Endothelial cell of umbilical vein (primary cell): ENCODE data around the gene FGFR1OP2. TPM values are rescaled to one million over a fixed set of nuclear protein-coding genes. Genes with fewer than 3 reads are reported as not detected.

Experiments
- BruUV-seq: library from RNA; stranded (reverse); fragments of 400-500 nt; replicated peaks from 2 replicates; lab custom pipeline; 2021; lab: Mats Ljungman, UMichigan
- CTCF ChIA-PET: fragments of 300-600, 350-600 bp; sonication (Branson Sonifier 250); formaldehyde crosslinking; loops from one replicate; lab custom pipeline; 2021; ENCODE audit warnings: antibody characterized with exemption, inconsistent platforms; lab: Charles Lee
- POLR2A ChIA-PET: fragments of 300-600, 350-600 bp; sonication (Branson Sonifier 250); formaldehyde crosslinking; loops from one replicate; lab custom pipeline; 2021; ENCODE audit warnings: antibody characterized with exemption, inconsistent platforms; lab: Charles Lee
- DNase-seq: peaks from one replicate; pipeline ENCODE4 v3.0.0-alpha.2; 2011; ENCODE audit warnings: low read depth, low spot score
- FAIRE-seq: peaks from 2 replicates; lab custom pipeline; 2011; peaks lifted over from hg19 to GRCh38; lab: Jason Lieb, UNC
- H2AFZ ChIP-seq: 2 replicates; pipeline ENCODE4 v1.6.0; 2012; ENCODE audit warnings: low read depth, low read length, control low read depth, inconsistent platforms
- H3K27ac ChIP-seq: 2 replicates; pipeline ENCODE4 v1.5.1; 2011; ENCODE audit warnings: low read depth, mild to moderate bottlenecking, control low read depth, low read length, moderate library complexity; ENCODE audit not compliant: insufficient read depth
- H3K27me3 ChIP-seq, 2 experiments: 2 replicates each; pipeline versions ENCODE4 v1.6.0 to v1.6.1; 2011; ENCODE audit warnings: low read length in 2 of 2, mixed read lengths in 1 of 2; ENCODE audit not compliant: control insufficient read depth in 2 of 2, insufficient read depth in 2 of 2
- H3K36me3 ChIP-seq, 2 experiments: 2 replicates in 1 of 2; 3 replicates in 1 of 2; pipeline ENCODE4 v1.5.1; 2011; ENCODE audit warnings: low read length in 2 of 2, mild to moderate bottlenecking in 1 of 2, moderate library complexity in 1 of 2; ENCODE audit not compliant: control insufficient read depth in 2 of 2, insufficient read depth in 2 of 2; ENCODE audit errors: extremely low read depth in 1 of 2
- H3K4me1 ChIP-seq: 3 replicates; pipeline ENCODE4 v1.5.1; 2011; ENCODE audit warnings: mild to moderate bottlenecking, low read length; ENCODE audit not compliant: control insufficient read depth, insufficient read depth; ENCODE audit errors: extremely low read depth
- H3K4me2 ChIP-seq: 2 replicates; pipeline ENCODE4 v1.6.1; 2011; ENCODE audit warnings: low read length, control low read depth, mixed read lengths; ENCODE audit not compliant: insufficient read depth
- H3K4me3 ChIP-seq, 3 experiments: fragments of 200-600 bp in 1 of 3; sonication (generic), shearing (Covaris generic) in 1 of 3; replicated peaks in 1 of 3; 2 replicates each; pipeline ENCODE4 v1.5.1; 2011 to 2016; ENCODE audit warnings: control low read depth in 3 of 3, low read length in 3 of 3, mild to moderate bottlenecking in 2 of 3, inconsistent platforms in 1 of 3, low read depth in 1 of 3, moderate library complexity in 1 of 3; ENCODE audit not compliant: insufficient read depth in 1 of 3
- H3K79me2 ChIP-seq: 2 replicates; pipeline ENCODE4 v1.6.0; 2012; ENCODE audit warnings: low read length, inconsistent platforms; ENCODE audit not compliant: control insufficient read depth, insufficient read depth
- H3K9ac ChIP-seq: replicated peaks from 2 replicates; pipeline ENCODE3; 2011; ENCODE audit warnings: low read length, control low read depth; ENCODE audit not compliant: insufficient read depth; ENCODE audit errors: extremely low read depth
- H3K9me1 ChIP-seq: replicated peaks from 3 replicates; pipeline ENCODE4 v1.6.0; 2011; ENCODE audit warnings: mild to moderate bottlenecking, low read length; ENCODE audit not compliant: control insufficient read depth, insufficient read depth; ENCODE audit errors: extremely low read depth
- H3K9me3 ChIP-seq: replicated peaks from 2 replicates; pipeline ENCODE4 v1.5.1; 2012; ENCODE audit warnings: low read length, inconsistent platforms; ENCODE audit not compliant: control insufficient read depth, insufficient read depth
- H4K20me1 ChIP-seq: replicated peaks from 2 replicates; pipeline ENCODE3; 2011; ENCODE audit warnings: mild to moderate bottlenecking, low read length; ENCODE audit not compliant: control insufficient read depth, insufficient read depth; ENCODE audit errors: extremely low read depth
- CTCF ChIP-seq, 2 donors: IDR thresholded peaks; 1 replicate in 1 of 2; 2 replicates in 1 of 2; pipeline ENCODE4 v1.5.1; 2011; ENCODE audit warnings: low read length in 2 of 2, mild to moderate bottlenecking in 2 of 2, moderate library complexity in 2 of 2, control low read depth in 1 of 2, inconsistent platforms in 1 of 2, low read depth in 1 of 2; ENCODE audit not compliant: insufficient read depth in 1 of 2; ENCODE audit errors: extremely low read depth in 1 of 2
- EZH2 ChIP-seq: IDR thresholded peaks from 2 replicates; pipeline ENCODE4 v1.6.1; 2012; ENCODE audit warnings: borderline replicate concordance, low read depth, mild to moderate bottlenecking, moderate library complexity, low read length, inconsistent platforms; ENCODE audit not compliant: severe bottlenecking
- FOS ChIP-seq: IDR thresholded peaks from 2 replicates; pipeline ENCODE4 v1.6.1; 2011; ENCODE audit warnings: mild to moderate bottlenecking, low read length, moderate library complexity, borderline replicate concordance; ENCODE audit not compliant: insufficient read depth
- GATA2 ChIP-seq: IDR thresholded peaks from 2 replicates; pipeline ENCODE4 v1.7.0; 2011; ENCODE audit warnings: low read depth, mild to moderate bottlenecking, moderate library complexity, mixed read lengths, low read length; ENCODE audit not compliant: insufficient read length, insufficient read depth
- JUN ChIP-seq: IDR thresholded peaks from 2 replicates; pipeline ENCODE4 v1.6.1; 2011; ENCODE audit warnings: borderline replicate concordance, low read depth; ENCODE audit not compliant: insufficient read length, insufficient read depth
- MYC ChIP-seq: IDR thresholded peaks from one replicate; pipeline ENCODE4 v1.6.1; 2011; ENCODE audit warnings: mild to moderate bottlenecking, low read depth, low read length
- POLR2A ChIP-seq: IDR thresholded peaks from 2 replicates; pipeline ENCODE4 v1.6.1; 2012; ENCODE audit warnings: low read depth, mild to moderate bottlenecking, control low read depth, low read length
- POLR2AphosphoS5 ChIP-seq: IDR thresholded peaks from 2 replicates; pipeline ENCODE4 v1.6.1; 2012; ENCODE audit warnings: low read depth, mild to moderate bottlenecking, control low read depth, low read length, moderate library complexity; ENCODE audit not compliant: insufficient read depth
- dilution Hi-C: fragments of 300-500 bp; cut with MboI; formaldehyde crosslinking; loops from one replicate; pipeline ENCODE4 v1.15.0; 2019; ENCODE audit warnings: low sequenced_read_pairs; ENCODE audit not compliant: extremely low pct_ligation_motif_present
- intact Hi-C: fragments of 100-400 bp; cut with micrococcal nuclease; formaldehyde crosslinking; loops from one replicate; pipeline ENCODE4 v1.10.0; 2022
- polyA plus RNA-seq, 4 experiments: library from polyadenylated mRNA; depleted of rRNA in 3 of 4; stranded (reverse) in 3 of 4; unstranded in 1 of 4; fragments of >200 nt; gene quantifications; 2 replicates each; pipeline versions ENCODE4 v1.2.1 to v1.2.3, GENCODE V29; 2011 to 2012; ENCODE audit warnings: missing spikeins in 1 of 4
- total RNA-seq: library from RNA; stranded (reverse); gene quantifications from 2 replicates; pipeline ENCODE4 v1.2.3, GENCODE V29; 2021

FGFR1OP2 gene
- total and polyA plus RNA-seq, 2 donors (not counting 3 experiments of a cell fraction or from before 2014, with no cell fraction given): 22.7 to 49.3 TPM

- Histone ChIP-seq H3K9me1 (no peaks in the 10 kb centered on the region), H3K27ac (no peak overlapping the region), H2AFZ (no peak overlapping the region), H4K20me1 (no peaks in the 10 kb centered on the region), H3K4me3 (no peak overlapping the region), H3K4me2 (no peak overlapping the region), H3K4me1 (no peaks in the 10 kb centered on the region), H3K9ac (no peak overlapping the region), H3K27me3 (no peaks in the 10 kb centered on the region), H3K36me3 (peaks cover 0 to 3% of the 10 kb centered on the region in 2 experiments), H3K9me3 (no peaks in the 10 kb centered on the region), H3K79me2 (no peaks in the 10 kb centered on the region)
- no peak for FAIRE-seq
- dilution Hi-C loops (no loop called here), intact Hi-C loops (no loop called here)
- ChIA-PET POLR2A (no interaction called here), CTCF (no interaction called here)
- DNase-seq: no peak
- no TSS peak for BruUV-seq
- TF ChIP-seq POLR2A (no peak), CTCF (IDR thresholded peaks at IDR 0.05; ENCODE audit: extremely low read depth in 1 of 2, insufficient read depth in 1 of 2, low read depth in 1 of 2, low read length in 2 of 2) (no peak), POLR2AphosphoS5 (no peak), FOS (no peak), MYC (no peak), JUN (no peak)
Observed at GRCh38 chr12:26979733-26980132, 41.5 kb downstream of the FGFR1OP2 start.

- Histone ChIP-seq H2AFZ (no peak overlapping the region), H3K9me3 (no peaks in the 10 kb centered on the region), H3K27ac (no peak overlapping the region), H3K4me1 (no peaks in the 10 kb centered on the region), H3K4me3 (no peak overlapping the region), H3K4me2 (no peak overlapping the region), H3K36me3 (peaks cover 0 to 3% of the 10 kb centered on the region in 2 experiments), H3K79me2 (no peaks in the 10 kb centered on the region), H3K27me3 (no peaks in the 10 kb centered on the region), H4K20me1 (no peaks in the 10 kb centered on the region), H3K9ac (no peak overlapping the region), H3K9me1 (no peaks in the 10 kb centered on the region)
- TF ChIP-seq POLR2A (no peak), FOS (no peak), CTCF (IDR thresholded peaks at IDR 0.05; ENCODE audit: extremely low read depth in 1 of 2, insufficient read depth in 1 of 2, low read depth in 1 of 2, low read length in 2 of 2) (no peak), GATA2 (no peak), POLR2AphosphoS5 (no peak), MYC (no peak), EZH2 (no peak), JUN (no peak)
- no peak for DNase-seq
- intact Hi-C loops (no loop called here), dilution Hi-C loops (no loop called here)
- CTCF ChIA-PET: no interaction called here
- FAIRE-seq: no peak
- POLR2A ChIA-PET: no interaction called here
- BruUV-seq: no TSS peak
Observed at GRCh38 chr12:26982866-26983265, 44.6 kb downstream of the FGFR1OP2 start.
